GM12864 (cell line): ENCODE results near the gene C22orf39.

Experiments used
- DNase-seq: peaks from one replicate; pipeline ENCODE4 v3.0.0-alpha.2; 2011; ENCODE audit warnings: low read depth
- H3K4me3 ChIP-seq: 2 replicates; pipeline ENCODE4 v1.5.1; 2011; ENCODE audit warnings: mild to moderate bottlenecking, low read depth, low read length, control low read depth
- TF ChIP-seq, protein P1 (sequence below): IDR thresholded peaks from 2 replicates; pipeline ENCODE4 v1.5.1; 2011; ENCODE audit warnings: low read depth, mild to moderate bottlenecking, moderate library complexity, low read length, control low read depth, inconsistent platforms; ENCODE audit errors: missing control alignments

The C22orf39 gene

DNA sequence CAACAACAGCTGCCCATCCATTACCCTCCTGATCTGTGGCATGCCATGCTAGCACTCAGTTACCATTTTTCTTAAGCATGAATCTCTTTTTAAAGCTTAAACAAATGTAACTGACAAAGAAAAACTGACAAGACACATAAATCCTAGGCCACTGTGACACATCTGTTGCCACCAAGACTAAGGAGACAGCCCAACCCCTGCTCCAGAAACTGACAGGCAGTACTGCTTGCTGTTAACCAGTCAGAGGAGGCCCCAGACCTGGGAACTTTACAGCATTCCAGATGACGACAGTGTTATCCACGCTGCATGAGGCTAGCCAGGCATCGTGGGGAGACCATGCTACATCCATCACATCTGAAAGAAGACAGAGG is 49.8 kb downstream of the C22orf39 start:
- H3K4me3 ChIP-seq, result no peak overlapping the region
- TF ChIP-seq, protein P1, sequence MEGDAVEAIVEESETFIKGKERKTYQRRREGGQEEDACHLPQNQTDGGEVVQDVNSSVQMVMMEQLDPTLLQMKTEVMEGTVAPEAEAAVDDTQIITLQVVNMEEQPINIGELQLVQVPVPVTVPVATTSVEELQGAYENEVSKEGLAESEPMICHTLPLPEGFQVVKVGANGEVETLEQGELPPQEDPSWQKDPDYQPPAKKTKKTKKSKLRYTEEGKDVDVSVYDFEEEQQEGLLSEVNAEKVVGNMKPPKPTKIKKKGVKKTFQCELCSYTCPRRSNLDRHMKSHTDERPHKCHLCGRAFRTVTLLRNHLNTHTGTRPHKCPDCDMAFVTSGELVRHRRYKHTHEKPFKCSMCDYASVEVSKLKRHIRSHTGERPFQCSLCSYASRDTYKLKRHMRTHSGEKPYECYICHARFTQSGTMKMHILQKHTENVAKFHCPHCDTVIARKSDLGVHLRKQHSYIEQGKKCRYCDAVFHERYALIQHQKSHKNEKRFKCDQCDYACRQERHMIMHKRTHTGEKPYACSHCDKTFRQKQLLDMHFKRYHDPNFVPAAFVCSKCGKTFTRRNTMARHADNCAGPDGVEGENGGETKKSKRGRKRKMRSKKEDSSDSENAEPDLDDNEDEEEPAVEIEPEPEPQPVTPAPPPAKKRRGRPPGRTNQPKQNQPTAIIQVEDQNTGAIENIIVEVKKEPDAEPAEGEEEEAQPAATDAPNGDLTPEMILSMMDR, result no peak
- DNase-seq, result no peak

DNA sequence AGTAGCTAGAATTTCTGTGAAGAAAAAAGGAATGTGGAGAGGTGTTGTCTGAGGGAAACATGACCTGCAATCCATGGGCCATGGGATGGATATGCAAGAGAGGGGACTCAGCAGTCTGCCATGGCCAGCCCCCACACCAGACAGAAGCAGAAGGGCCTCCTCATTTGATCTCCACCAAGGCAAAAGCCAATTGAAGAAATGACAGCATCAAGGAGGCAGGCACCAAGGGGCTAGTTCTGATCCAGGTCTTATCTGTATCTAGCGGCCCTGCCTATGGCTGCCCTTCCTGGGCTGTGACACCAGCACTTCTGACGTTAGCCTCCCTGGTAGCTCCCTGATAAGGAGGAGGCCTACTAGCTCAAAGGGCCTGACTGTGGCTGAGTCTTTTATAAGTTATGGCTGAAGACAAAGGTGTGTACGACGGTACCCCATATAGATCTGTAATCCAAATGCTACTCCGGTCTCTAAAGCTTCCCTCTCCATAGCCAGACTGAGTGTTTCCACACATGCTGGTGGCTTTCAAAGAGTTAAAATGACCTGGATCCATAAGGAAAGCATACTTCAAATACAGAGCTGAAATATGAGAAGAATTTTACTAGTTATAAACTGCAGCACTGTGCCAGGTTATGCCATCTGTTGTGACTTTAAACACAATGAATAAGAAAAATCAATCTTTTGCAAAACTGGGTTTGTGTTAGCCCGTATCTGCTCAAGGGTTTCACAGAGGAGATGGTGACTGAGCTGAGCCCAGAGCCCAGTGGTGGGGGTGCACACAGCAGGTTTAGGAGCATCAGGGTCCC is 50.4 kb downstream of the C22orf39 start:
- H3K4me3 ChIP-seq, result no peak overlapping the region
- TF ChIP-seq, protein P1, result no peak
- no peak for DNase-seq

DNA sequence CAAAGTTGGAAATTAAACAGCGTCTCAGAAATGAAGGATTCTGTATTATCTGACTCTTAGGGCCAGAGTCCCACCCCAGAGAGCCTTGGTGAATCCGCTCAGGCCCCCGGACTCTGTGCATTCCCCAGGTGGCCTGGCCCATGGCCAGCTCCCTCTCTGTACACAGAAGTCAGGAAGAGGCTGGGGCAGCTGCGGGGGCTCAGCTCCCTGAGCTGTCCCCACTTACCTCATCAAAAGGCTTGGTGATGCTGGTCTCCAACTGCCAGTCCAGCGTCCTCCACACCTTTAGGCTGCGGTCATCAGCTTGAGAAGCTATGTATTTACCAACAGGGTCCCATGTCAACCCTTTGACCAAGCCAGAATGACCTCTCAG is 51.0 kb downstream of the C22orf39 start:
- H3K4me3 ChIP-seq, result no peak overlapping the region
- TF ChIP-seq, protein P1, result no peak
- DNase-seq, result no peak

DNA sequence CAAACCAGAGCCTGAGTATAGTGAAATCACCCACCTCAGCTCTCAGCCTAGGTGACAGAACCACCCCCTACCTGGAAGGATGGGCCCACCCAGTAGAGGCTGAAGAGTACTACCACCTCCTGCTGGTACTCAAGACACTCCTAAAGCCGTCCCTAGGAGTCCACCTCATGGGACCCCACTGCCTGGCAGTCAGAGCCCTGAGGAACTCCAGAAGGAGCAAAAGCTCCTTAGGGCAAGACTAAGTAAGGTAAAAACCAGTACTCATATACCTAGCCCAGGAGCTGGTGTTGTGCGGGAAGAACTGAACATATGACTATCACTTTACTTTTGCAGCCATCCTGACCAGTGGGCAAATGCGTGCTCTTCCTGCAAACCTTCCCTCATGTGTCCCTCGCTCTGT is 52.2 kb downstream of the C22orf39 start:
- TF ChIP-seq, protein P1, result no peak
- DNase-seq, result no peak
- no peak overlapping the region for H3K4me3 ChIP-seq

DNA sequence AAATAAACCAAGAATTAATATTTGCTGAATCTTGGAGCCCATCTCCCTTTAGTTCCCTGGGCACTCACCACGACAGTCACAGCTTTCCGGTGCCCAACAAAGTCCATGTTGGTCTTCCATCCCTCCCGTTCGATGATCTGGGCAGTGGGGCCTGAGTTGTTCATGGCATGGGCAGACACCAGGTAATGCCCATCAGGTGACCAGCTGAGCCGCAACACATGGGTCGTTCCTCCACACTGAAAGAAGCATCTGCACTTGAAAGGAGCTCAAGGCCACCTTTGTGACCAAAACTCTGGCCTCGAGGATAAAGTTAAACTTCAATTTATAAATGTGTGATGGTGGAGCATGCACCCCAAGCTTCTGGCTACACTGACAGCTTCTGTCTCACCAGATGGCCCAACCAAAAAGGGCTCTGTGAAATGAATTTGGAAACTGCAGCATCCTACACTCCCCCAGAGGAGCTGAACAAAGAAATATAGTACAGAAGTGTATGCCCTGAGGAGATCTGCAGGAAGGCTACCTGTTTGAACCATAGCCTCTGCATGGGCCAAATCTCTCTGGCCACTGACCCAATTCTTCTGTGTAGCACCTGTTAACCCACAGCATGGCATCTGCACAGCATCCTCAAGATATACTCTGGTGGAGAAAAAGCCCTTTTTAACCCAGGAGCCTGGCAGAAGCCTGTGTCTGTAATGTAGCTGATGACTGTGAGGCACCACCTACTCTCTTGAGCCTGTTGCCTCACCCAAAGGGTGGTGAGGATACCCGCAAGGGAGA is 53.0 kb downstream of the C22orf39 start:
- TF ChIP-seq, protein P1, result no peak
- no peak for DNase-seq
- H3K4me3 ChIP-seq, result no peak overlapping the region

DNA sequence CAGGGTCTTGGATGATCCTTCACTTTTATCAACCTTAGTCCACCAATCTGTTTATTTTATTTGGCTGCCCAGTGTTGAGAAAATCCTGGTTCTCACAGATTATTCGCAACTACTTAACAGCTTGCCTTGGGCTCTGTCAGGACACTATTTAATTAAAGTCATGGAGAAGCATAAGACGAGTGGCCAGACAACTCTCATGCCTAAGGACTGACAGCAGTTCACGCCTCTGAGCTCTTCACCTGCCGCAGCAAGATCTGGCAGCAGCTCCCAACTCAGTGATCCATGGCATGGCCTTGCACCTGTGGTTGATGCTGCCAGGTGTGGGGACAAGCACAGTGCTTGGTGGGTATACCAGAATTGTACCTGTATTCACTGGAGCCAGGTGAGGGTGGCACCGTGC is 53.8 kb downstream of the C22orf39 start:
- DNase-seq, result no peak
- H3K4me3 ChIP-seq, result no peak overlapping the region
- TF ChIP-seq, protein P1, result no peak
